DOHH2 (cell line): ENCODE data around the gene FGF22.

ENCODE experiments used
- H3F3A ChIP-seq: fragments of 200-600 bp; sonication (generic), shearing (Covaris generic); 2 replicates; pipeline ENCODE4 v1.6.0; 2016; ENCODE audit warnings: antibody characterized with exemption, mild to moderate bottlenecking; ENCODE audit not compliant: control insufficient read depth, insufficient read depth
- H3K27ac ChIP-seq: fragments of 200-600 bp; sonication (generic); 2 replicates; pipeline ENCODE4 v1.5.1; 2014; ENCODE audit warnings: low read depth, mild to moderate bottlenecking, low read length, moderate library complexity
- H3K27me3 ChIP-seq: fragments of 200-600 bp; sonication (generic); 2 replicates; pipeline ENCODE4 v1.6.1; 2014; ENCODE audit warnings: mild to moderate bottlenecking, low read length, mixed read lengths; ENCODE audit not compliant: control insufficient read depth
- H3K36me3 ChIP-seq: fragments of 200-600 bp; sonication (generic); 2 replicates; pipeline ENCODE4 v1.6.1; 2014; ENCODE audit warnings: mild to moderate bottlenecking, low read length, moderate library complexity, mixed read lengths; ENCODE audit not compliant: control insufficient read depth
- H3K4me1 ChIP-seq: fragments of 200-600 bp; sonication (generic); 2 replicates; pipeline ENCODE4 v1.6.1; 2014; ENCODE audit warnings: mild to moderate bottlenecking, low read length, mixed read lengths; ENCODE audit not compliant: control insufficient read depth
- H3K4me2 ChIP-seq: fragments of 200-600 bp; sonication (generic); 2 replicates; pipeline ENCODE4 v1.6.0; 2014; ENCODE audit warnings: mild to moderate bottlenecking, low read length, moderate library complexity
- H3K4me3 ChIP-seq: fragments of 200-600 bp; sonication (generic); 2 replicates; pipeline ENCODE4 v1.5.1; 2014; ENCODE audit warnings: mild to moderate bottlenecking, low read length, mixed read lengths
- H3K79me2 ChIP-seq: fragments of 200-600 bp; sonication (generic); 2 replicates; pipeline ENCODE4 v1.6.1; 2014; ENCODE audit warnings: mild to moderate bottlenecking, low read length, mixed read lengths; ENCODE audit not compliant: control insufficient read depth
- H3K9me2 ChIP-seq: fragments of 200-600 bp; sonication (generic); replicated peaks from 2 replicates; pipeline ENCODE4 v1.6.1; 2014; ENCODE audit warnings: mild to moderate bottlenecking, low read length, mixed read lengths; ENCODE audit not compliant: control insufficient read depth
- H3K9me3 ChIP-seq: fragments of 200-600 bp; sonication (generic); 2 replicates; pipeline ENCODE4 v1.6.1; 2014; ENCODE audit warnings: antibody characterized with exemption, low read length, mixed read lengths; ENCODE audit not compliant: control insufficient read depth, insufficient read depth
- H4K20me1 ChIP-seq: fragments of 200-600 bp; sonication (generic); 2 replicates; pipeline ENCODE4 v1.6.0; 2014; ENCODE audit warnings: low read depth, mild to moderate bottlenecking, antibody characterized with exemption, low read length, moderate library complexity; ENCODE audit not compliant: control insufficient read depth, insufficient read depth
- EZH2phosphoT487 ChIP-seq: fragments of 200-600 bp; sonication (generic); IDR thresholded peaks from 2 replicates; pipeline ENCODE4 v1.6.1; 2017; ENCODE audit warnings: borderline replicate concordance, mild to moderate bottlenecking, antibody characterized with exemption, low read length, moderate library complexity, mixed read lengths
- TF ChIP-seq, protein P1 (sequence below): fragments of 200-600 bp; sonication (generic); IDR thresholded peaks from one replicate; pipeline ENCODE4 v1.5.1; 2014; ENCODE audit warnings: antibody characterized with exemption, mild to moderate bottlenecking, low read depth, low read length; ENCODE audit not compliant: poor library complexity, severe bottlenecking

Gene FGF22

DNA sequence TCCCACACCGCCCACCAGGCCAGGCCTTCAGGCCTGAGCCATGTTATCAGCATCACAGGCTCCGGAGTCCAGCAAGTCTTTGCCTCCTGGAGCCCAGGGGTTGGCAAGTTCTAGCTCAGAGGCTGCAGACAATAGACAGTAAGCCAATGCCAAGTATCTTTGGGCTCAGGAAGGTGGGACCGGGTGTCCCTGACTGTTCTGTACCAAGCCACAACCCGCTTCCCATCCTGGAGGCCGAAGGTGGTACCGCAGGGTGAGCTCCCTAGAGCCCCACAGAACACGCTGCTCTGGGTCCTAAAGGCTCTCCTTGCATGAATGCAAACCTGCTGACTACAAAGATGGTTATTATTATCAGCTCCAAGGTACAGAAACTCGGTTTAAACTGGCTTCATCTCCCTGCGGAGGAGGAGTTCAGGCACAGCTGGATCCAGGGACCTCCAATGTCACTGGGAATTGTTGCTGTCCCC, 31.0 kb downstream of the FGF22 start:
- peaks cover 12% of the 10 kb centered on the region for H3K27me3 ChIP-seq
- no peak overlapping the region for H3K4me3 ChIP-seq
- H3K4me2 ChIP-seq, result no peak overlapping the region
- H3K9me2 ChIP-seq, result no peaks in the 10 kb centered on the region
- no peaks in the 10 kb centered on the region for H3K79me2 ChIP-seq
- no peaks in the 10 kb centered on the region for H3K4me1 ChIP-seq
- no peak overlapping the region for H3K27ac ChIP-seq
- H4K20me1 ChIP-seq, result no peaks in the 10 kb centered on the region
- H3K9me3 ChIP-seq, result no peaks in the 10 kb centered on the region
- no peak for TF ChIP-seq EZH2phosphoT487
- TF ChIP-seq, protein P1, sequence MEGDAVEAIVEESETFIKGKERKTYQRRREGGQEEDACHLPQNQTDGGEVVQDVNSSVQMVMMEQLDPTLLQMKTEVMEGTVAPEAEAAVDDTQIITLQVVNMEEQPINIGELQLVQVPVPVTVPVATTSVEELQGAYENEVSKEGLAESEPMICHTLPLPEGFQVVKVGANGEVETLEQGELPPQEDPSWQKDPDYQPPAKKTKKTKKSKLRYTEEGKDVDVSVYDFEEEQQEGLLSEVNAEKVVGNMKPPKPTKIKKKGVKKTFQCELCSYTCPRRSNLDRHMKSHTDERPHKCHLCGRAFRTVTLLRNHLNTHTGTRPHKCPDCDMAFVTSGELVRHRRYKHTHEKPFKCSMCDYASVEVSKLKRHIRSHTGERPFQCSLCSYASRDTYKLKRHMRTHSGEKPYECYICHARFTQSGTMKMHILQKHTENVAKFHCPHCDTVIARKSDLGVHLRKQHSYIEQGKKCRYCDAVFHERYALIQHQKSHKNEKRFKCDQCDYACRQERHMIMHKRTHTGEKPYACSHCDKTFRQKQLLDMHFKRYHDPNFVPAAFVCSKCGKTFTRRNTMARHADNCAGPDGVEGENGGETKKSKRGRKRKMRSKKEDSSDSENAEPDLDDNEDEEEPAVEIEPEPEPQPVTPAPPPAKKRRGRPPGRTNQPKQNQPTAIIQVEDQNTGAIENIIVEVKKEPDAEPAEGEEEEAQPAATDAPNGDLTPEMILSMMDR, result no peak
- H3F3A ChIP-seq, result no peaks in the 10 kb centered on the region
- H3K36me3 ChIP-seq, result no peaks in the 10 kb centered on the region

DNA sequence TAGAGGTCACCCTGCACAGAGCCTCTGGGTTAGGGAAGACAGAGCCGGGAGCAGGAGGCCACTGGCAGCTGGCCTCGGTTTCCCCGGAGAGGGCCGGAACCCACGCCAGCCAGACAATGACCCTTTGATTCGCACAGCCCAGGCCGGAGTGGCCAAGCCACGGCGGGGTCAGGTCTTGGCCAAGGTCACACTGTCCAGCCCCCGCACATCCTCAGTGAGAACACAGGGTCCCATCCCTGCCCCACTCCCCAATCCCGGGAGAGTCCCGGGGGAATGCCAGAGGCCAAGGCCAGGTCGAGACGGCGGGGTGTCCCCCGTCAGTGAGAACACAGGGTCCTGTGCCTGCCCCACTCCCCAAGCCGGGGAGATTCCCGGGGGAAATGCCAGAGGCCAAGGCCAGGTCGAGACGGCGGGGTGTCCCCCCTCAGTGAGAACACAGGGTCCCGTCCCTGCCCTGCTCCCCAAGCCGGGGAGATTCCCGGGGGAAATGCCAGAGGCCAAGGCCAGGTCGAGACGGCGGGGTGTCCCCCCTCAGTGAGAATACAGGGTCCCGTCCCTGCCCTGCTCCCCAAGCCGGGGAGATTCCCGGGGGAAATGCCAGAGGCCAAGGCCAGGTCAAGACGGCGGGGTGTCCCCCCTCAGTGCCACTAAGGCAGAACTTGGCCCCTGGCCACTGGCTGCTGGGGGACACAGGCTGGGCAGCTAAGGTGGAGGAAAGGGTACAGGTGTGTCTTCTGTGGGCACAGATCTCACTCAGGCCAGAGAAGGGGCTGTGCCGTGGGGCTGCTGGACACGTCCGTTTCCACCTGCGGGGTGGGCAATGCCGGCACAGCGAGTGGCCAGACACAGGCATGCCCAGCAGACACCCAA, 34.8 kb downstream of the FGF22 start:
- Histone ChIP-seq H3K4me2 (no peak overlapping the region), H3K4me3 (no peak overlapping the region), H4K20me1 (no peaks in the 10 kb centered on the region; the same call in 1 of the 2 replicates), H3K9me2 (no peaks in the 10 kb centered on the region), H3F3A (0 out of 2 replicates have a peak, but pooled peaks cover 4% of the 10 kb centered on the region), H3K36me3 (no peaks in the 10 kb centered on the region), H3K9me3 (no peaks in the 10 kb centered on the region), H3K4me1 (peaks cover 10% of the 10 kb centered on the region), H3K27ac (no peak overlapping the region), H3K79me2 (peaks cover 4% of the 10 kb centered on the region; the same call in 1 of the 2 replicates), H3K27me3 (peaks cover 14% of the 10 kb centered on the region)
- no peak for TF ChIP-seq EZH2phosphoT487
- TF ChIP-seq, protein P1, result no peak

DNA sequence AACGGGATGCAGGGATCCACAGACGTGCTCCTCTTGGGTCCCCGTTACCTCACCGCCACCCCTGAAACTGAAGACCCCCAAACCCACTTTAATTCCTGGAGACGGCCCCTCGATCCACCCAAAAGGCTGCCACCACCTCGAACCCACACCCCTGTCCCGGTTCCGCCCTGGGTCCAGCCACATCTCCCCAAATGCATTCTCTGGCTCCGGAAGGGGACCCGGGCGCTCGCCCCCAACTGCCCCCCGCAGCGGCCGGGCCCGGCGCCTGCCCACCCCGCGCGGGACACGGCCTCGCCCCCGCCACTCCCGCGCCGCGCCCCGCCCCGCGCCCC, 36.3 kb downstream of the FGF22 start:
- no peak for TF ChIP-seq EZH2phosphoT487
- TF ChIP-seq, protein P1, result no peak
- Histone ChIP-seq H3K36me3 (no peaks in the 10 kb centered on the region), H3K27me3 (peaks cover 14% of the 10 kb centered on the region), H3K4me2 (no peak overlapping the region), H3K27ac (no peak overlapping the region), H4K20me1 (no peaks in the 10 kb centered on the region; the same call in 1 of the 2 replicates), H3K9me2 (no peaks in the 10 kb centered on the region), H3K79me2 (peaks cover 5% of the 10 kb centered on the region; the same call in 1 of the 2 replicates), H3F3A (0 out of 2 replicates have a peak, but pooled peaks cover 4% of the 10 kb centered on the region), H3K9me3 (no peaks in the 10 kb centered on the region), H3K4me1 (peaks cover 12% of the 10 kb centered on the region), H3K4me3 (no peak overlapping the region)
